ENCODE data around the gene IQUB. TPM values are rescaled to one million over a fixed set of nuclear protein-coding genes. Genes with fewer than 3 reads are reported as not detected.
A peak's percentile ranks its signal among the peaks of the same experiment; 100 is the strongest.
"Not testable (repeated sequence)": the region's sequence is repeated elsewhere in the genome, so short reads cannot be mapped to it uniquely, and the experiment has no call there.

IQUB gene
- total RNA-seq, 1 donor from 2014 or later: 0.72 TPM

DNA sequence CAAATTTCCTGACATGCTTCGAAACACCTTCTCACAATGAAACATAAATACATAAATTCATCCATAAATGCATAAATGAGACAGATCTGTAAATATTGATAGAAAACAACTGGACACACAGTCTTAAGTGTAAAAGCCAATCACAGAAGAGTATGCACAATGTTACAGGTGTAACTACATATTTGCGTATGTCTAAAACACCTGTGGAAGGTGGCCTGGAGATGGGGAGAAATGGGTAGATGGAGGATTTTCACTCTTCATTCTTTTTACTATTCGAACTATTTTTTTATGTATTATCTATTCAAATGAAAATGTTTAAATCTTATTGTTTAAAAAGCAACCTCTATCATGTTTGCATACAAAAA lies 860 bp downstream of the IQUB start:
- Mint-ChIP-seq H3K36me3 (no peaks in the 10 kb centered on the region), H3K4me3 (peak overlapping the region; percentile 89), H3K4me1 (peaks cover 19% of the 10 kb centered on the region), H3K9me3 (no peaks in the 10 kb centered on the region), H3K27me3 (ENCODE audit: low read depth) (peaks cover 21% of the 10 kb centered on the region), H3K27ac (peak overlapping the region; percentile 28)
- DNase-seq (ENCODE audit: low spot score in 2 of 2, unreplicated experiment in 2 of 2): no peak
- TF ChIP-seq CTCF (IDR thresholded peaks at IDR 0.05; ENCODE audit: unreplicated experiment): no peak

DNA sequence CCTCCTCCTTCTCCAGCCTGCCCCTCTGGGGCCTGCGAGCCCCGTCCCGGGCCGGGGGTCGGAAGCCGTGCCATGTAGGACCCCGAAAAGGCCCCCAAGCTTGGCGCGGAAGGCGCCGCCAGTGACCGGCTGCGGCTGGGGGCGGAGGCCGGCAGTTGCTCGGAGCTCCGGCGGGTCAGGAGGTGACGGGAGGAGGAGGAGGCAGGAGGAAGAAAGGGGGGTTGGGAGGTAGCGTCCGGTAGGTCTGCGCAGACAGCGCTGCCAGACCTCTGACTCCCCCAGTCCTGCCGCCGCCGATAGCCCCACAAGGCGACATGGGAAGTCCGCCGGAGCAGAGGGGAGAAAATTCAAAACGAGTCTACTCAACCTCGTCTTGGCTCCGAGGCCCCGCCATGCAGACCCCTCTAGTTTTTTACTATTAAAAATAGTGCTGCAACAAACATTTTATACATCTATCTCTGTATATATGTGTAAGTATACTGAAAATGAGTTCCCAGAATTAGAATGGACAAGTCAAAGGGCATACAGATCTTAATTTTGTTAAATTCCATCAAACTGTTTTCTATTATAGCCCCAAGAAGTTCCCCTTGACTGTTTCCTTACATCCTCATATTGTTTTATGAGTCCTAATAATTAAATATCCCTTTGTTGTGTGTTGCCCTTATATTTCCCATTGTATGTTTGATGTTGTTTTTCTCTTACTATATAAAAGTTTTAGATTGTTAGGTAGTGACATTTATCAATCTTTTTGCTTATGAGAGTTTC lies 1.4 kb downstream of the IQUB start:
- not testable (repeated sequence) for H3K9me3 Mint-ChIP-seq, H3K36me3 Mint-ChIP-seq
- H3K27me3 Mint-ChIP-seq (ENCODE audit: low read depth): peaks cover 21% of the 10 kb centered on the region
- DNase-seq (ENCODE audit: low spot score in 2 of 2, unreplicated experiment in 2 of 2): peak in 1 of 2 experiments; percentile 53
- H3K27ac Mint-ChIP-seq: peak overlapping the region; percentile 28
- peak overlapping the region; percentile 64 for H3K4me3 Mint-ChIP-seq
- H3K4me1 Mint-ChIP-seq: peaks cover 15% of the 10 kb centered on the region

DNA sequence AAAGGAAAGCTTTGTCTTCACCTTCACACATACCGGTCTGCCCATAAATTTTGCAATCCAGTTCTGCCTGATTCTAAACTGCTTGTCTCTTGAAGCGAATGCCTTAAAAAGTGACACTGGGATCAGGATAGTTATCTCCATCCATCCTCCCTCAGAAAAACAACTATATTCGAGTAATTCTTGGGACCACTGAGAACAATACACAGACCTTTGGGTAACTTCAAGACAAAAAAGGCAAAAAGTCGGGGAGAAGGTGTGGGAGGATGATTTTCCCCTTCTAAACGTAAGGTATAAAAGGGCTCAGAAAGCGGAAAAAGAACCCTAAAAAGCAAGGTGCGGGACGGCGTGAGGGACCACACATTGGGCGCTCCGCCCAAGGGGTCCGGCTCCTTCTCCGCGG lies 2.1 kb downstream of the IQUB start:
- not testable (repeated sequence) for H3K9me3 Mint-ChIP-seq; DNase-seq (ENCODE audit: low spot score in 2 of 2, unreplicated experiment in 2 of 2); H3K36me3 Mint-ChIP-seq; H3K27ac Mint-ChIP-seq
- H3K27me3 Mint-ChIP-seq (ENCODE audit: low read depth): peaks cover 21% of the 10 kb centered on the region
- peak overlapping the region; percentile 64 for H3K4me3 Mint-ChIP-seq
- H3K4me1 Mint-ChIP-seq: peaks cover 15% of the 10 kb centered on the region

- not testable (repeated sequence) for H3K27ac Mint-ChIP-seq; H3K36me3 Mint-ChIP-seq; H3K9me3 Mint-ChIP-seq; H3K4me3 Mint-ChIP-seq; DNase-seq (ENCODE audit: low spot score in 2 of 2, unreplicated experiment in 2 of 2)
- peaks cover 21% of the 10 kb centered on the region for H3K27me3 Mint-ChIP-seq (ENCODE audit: low read depth)
- peaks cover 15% of the 10 kb centered on the region for H3K4me1 Mint-ChIP-seq
These were observed 4.3 kb downstream of the IQUB start for GRCh38 chr7:123530035-123530591.

GRCh38 chr7:123528265-123528664 lies 6.1 kb downstream of the IQUB start:
- H3K27ac Mint-ChIP-seq: peak overlapping the region; percentile 64
- no peaks in the 10 kb centered on the region for H3K9me3 Mint-ChIP-seq
- no peak for TF ChIP-seq CTCF (IDR thresholded peaks at IDR 0.05; ENCODE audit: unreplicated experiment)
- peaks cover 13% of the 10 kb centered on the region for H3K27me3 Mint-ChIP-seq (ENCODE audit: low read depth)
- H3K36me3 Mint-ChIP-seq: peaks cover 4% of the 10 kb centered on the region
- no peak for DNase-seq (ENCODE audit: low spot score in 2 of 2, unreplicated experiment in 2 of 2)
- H3K4me1 Mint-ChIP-seq: peaks cover 7% of the 10 kb centered on the region
- H3K4me3 Mint-ChIP-seq: peak overlapping the region; percentile 76

GRCh38 chr7:123527712-123528225 lies 6.6 kb downstream of the IQUB start:
- peak overlapping the region; percentile 76 for H3K4me3 Mint-ChIP-seq
- not testable (repeated sequence) for H3K36me3 Mint-ChIP-seq

DNA sequence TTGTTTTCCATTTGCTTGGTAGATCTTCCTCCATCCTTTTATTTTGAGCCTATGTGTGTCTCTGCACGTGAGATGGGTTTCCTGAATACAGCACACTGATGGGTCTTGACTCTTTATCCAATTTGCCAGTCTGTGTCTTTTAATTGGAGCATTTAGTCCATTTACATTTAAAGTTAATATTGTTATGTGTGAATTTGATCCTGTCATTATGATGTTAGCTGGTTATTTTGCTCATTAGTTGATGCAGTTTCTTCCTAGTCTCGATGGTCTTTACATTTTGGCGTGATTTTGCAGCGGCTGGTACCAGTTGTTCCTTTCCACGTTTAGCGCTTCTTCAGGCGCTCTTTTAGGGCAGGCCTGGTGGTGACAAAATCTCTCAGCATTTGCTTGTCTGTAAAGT lies 7.9 kb downstream of the IQUB start:
- H3K4me3 Mint-ChIP-seq; H3K27ac Mint-ChIP-seq; DNase-seq (ENCODE audit: low spot score in 2 of 2, unreplicated experiment in 2 of 2); H3K4me1 Mint-ChIP-seq; H3K9me3 Mint-ChIP-seq; H3K27me3 Mint-ChIP-seq (ENCODE audit: low read depth); H3K36me3 Mint-ChIP-seq: not testable (repeated sequence)

More at GRCh38 chr7:123527712-123528225, 6.6 kb downstream of the IQUB start:
- not testable (repeated sequence) for H3K4me1 Mint-ChIP-seq; H3K9me3 Mint-ChIP-seq; H3K27me3 Mint-ChIP-seq (ENCODE audit: low read depth); DNase-seq (ENCODE audit: low spot score in 2 of 2, unreplicated experiment in 2 of 2)
- H3K27ac Mint-ChIP-seq: peak overlapping the region; percentile 64

DNA sequence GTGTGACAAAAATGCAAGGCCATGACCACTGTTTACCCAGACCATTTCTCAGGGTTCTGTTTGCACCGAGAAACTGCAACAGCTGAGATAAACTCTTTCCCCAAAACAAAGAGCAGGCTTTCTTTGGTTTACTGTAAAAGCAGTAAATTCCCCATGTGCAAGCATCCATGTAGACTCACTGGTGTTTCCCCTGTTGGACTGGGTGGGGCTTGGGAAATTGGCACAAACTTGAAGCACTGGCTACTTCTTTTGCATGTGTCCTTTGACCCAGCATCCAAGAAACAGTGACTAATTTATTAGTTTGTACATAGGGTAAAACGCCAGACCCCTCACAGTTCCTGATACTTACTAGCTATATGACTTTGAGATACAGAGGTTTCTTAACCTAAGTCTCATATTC lies 12.3 kb downstream of the IQUB start:
- H3K4me1 Mint-ChIP-seq: no peaks in the 10 kb centered on the region
- TF ChIP-seq CTCF (IDR thresholded peaks at IDR 0.05; ENCODE audit: unreplicated experiment): no peak
- H3K27me3 Mint-ChIP-seq (ENCODE audit: low read depth): no peaks in the 10 kb centered on the region
- no peak overlapping the region for H3K27ac Mint-ChIP-seq
- DNase-seq (ENCODE audit: low spot score in 2 of 2, unreplicated experiment in 2 of 2): no peak
- H3K4me3 Mint-ChIP-seq: no peak overlapping the region
- H3K9me3 Mint-ChIP-seq: no peaks in the 10 kb centered on the region
- peaks cover 3% of the 10 kb centered on the region for H3K36me3 Mint-ChIP-seq

All from mesothelial cell of epicardium (in vitro differentiated cells).